Esophagus (tissue), 2 donors: ENCODE data around the gene SLC4A1. TPM values are rescaled to one million over a fixed set of nuclear protein-coding genes. Genes with fewer than 3 reads are reported as not detected.

Source experiments
- H3K27ac ChIP-seq, 2 donors: one replicate each; pipeline ENCODE4 v1.5.1; 2013; ENCODE audit warnings: low read depth in 2 of 2, mild to moderate bottlenecking in 2 of 2, inconsistent platforms in 1 of 2, low read length in 1 of 2, moderate library complexity in 1 of 2
- H3K27me3 ChIP-seq, 2 donors: one replicate each; pipeline ENCODE4 v1.6.1; 2013; ENCODE audit warnings: low read length in 2 of 2, control low read depth in 1 of 2, mild to moderate bottlenecking in 1 of 2; ENCODE audit not compliant: insufficient read depth in 2 of 2, control insufficient read depth in 1 of 2
- H3K36me3 ChIP-seq, 2 donors: one replicate each; pipeline ENCODE4 v1.6.1; 2013; ENCODE audit warnings: low read length in 1 of 2; ENCODE audit not compliant: control insufficient read depth in 2 of 2, insufficient read depth in 2 of 2
- H3K4me1 ChIP-seq, 2 donors: one replicate each; pipeline ENCODE4 v1.6.1; 2013; ENCODE audit warnings: low read length in 1 of 2; ENCODE audit not compliant: control insufficient read depth in 2 of 2, insufficient read depth in 2 of 2
- H3K4me3 ChIP-seq, 2 donors: one replicate each; pipeline ENCODE4 v1.5.1; 2013; ENCODE audit warnings: low read length in 2 of 2, mild to moderate bottlenecking in 2 of 2, low read depth in 1 of 2, moderate library complexity in 1 of 2
- H3K9me3 ChIP-seq, 2 donors: one replicate each; pipeline ENCODE4 v1.6.1; 2013; ENCODE audit warnings: mild to moderate bottlenecking in 2 of 2, low read depth in 1 of 2, low read length in 1 of 2, moderate library complexity in 1 of 2; ENCODE audit not compliant: control insufficient read depth in 2 of 2, insufficient read depth in 1 of 2
- WGBS, 2 donors: extraction: QIAGEN DNeasy Blood & Tissue Kit; methylation state at CpG; one replicate each; pipeline ENCODE4 v1.1.7; 2013; 5-methylcytosine and 5-hydroxymethylcytosine counted together
- polyA plus RNA-seq, 2 donors: library from polyadenylated mRNA; stranded (reverse); fragments of 200-250 nt; gene quantifications; one replicate each; pipeline ENCODE4 v1.2.3, GENCODE V29; 2013
- donor health status: healthy with polysubstance abuse.
- donor health status: Bipolar disorder and iron deficiency.

Gene SLC4A1
- polyA plus RNA-seq, 2 donors: not detected

DNA sequence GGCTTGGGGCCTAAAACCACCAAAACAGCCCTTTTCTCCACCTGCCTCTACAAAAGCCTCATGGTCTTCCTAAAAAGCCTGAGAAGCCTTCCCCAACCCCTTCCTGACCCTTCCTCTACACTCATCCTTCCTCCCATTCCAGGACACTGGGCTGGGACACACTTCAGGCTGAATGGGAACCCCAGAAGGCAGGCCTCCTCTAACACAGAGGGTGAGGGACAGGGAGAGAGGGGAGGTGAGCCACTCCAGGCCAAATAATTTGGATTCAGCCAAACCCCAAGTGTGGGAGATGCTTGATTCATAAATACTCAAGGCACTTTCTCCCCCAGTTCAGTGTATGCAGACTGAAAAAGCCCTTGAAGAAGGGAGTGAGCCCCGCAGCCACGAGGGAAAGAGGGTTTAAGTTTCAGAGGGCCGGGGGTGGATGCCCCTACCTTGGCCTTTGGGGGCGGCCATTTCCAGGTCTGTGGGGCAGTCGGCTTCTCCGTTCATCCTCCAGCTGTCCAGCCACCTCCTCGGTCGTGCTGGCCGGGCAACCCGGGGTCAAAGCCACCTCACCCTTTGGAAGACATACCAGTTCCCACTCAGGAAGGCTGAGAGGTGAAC, 50.1 kb downstream of the SLC4A1 start:
- Histone ChIP-seq H3K4me1 (peaks cover 4 to 15% of the 10 kb centered on the region in 2 donors), H3K36me3 (peaks cover 8 to 31% of the 10 kb centered on the region in 2 donors), H3K27ac (peak overlapping the region; percentile 90 to 100), H3K4me3 (peak overlapping the region; percentile 40 to 85), H3K9me3 (no peaks in the 10 kb centered on the region), H3K27me3 (no peaks in the 10 kb centered on the region)
- 6 to 7% methylated on average over 10 of the region's 10 CpGs for WGBS, 2 donors

DNA sequence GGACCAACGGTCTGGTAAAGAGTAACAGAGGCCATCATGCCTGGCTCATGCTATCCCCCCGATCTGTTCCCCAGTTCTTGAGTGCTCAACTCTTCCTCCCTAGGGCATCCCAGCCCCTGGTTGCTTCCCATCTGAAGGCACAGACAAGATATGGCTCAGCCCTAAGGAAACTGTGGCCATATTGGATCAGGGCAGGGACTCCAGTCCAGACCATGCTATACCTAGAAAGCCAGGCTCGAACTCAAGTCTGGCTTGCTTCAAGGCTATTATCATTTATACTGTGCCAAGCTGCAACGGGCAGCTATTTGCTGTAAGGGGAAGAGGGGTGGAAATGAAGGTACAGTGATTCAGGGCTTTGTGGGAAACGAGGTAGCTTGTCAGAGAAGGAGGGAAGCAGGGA, 51.2 kb downstream of the SLC4A1 start:
- H3K27ac ChIP-seq: no peak overlapping the region
- H3K36me3 ChIP-seq: peaks cover 8 to 36% of the 10 kb centered on the region in 2 donors
- no peaks in the 10 kb centered on the region for H3K9me3 ChIP-seq
- no peaks in the 10 kb centered on the region for H3K27me3 ChIP-seq
- H3K4me1 ChIP-seq: peaks cover 0 to 11% of the 10 kb centered on the region in 2 donors
- no peak overlapping the region for H3K4me3 ChIP-seq
- 58 to 66% methylated on average over 5 of the region's 5 CpGs for WGBS, 2 donors

DNA sequence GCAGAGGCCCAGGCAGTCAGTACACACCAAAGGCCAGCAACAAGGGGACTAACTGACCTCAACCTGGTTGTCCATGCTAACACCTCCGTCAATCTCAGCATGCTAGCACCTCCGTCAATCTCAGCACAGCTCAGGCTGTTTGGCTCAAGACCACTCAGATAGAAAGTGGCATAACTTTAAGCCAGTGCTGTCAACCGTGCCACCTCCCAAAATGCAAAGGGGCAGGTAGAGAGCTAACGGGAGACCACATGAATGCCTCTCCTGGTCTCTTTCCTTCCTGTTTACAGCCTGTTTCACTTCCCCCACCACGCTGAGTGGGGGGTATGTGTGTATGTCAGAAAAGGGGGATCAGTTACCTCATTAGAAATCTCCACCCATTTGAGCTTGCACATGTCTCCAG, 51.8 kb downstream of the SLC4A1 start:
- Histone ChIP-seq H3K36me3 (peaks cover 8 to 41% of the 10 kb centered on the region in 2 donors), H3K27ac (peak overlapping the region in 1 of 2 donors; percentile 16), H3K9me3 (no peaks in the 10 kb centered on the region), H3K4me1 (peaks cover 0 to 11% of the 10 kb centered on the region in 2 donors), H3K4me3 (no peak overlapping the region), H3K27me3 (no peaks in the 10 kb centered on the region)
- WGBS, 2 donors: 67 to 77% methylated on average over 5 of the region's 5 CpGs

DNA sequence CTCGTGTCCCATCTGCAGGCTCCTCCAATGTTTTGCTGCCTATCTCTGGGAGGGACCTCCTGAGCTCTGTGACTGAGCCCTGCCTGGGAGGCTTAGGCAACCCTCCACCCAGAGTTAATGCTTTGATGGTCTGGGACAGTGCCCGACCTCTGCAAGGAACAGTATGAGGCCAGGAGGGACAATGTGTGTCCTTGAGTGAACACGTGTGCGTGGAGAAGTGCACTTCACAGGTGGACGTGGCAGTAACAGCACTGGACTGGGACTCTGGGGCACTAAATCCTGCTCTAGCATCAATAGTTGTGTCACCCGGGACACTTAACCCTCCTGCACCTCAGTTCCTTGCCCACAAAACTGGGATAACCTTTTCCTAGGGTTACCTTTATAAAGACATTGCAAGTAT, 53.0 kb downstream of the SLC4A1 start:
- H3K27ac ChIP-seq: no peak overlapping the region
- H3K27me3 ChIP-seq: no peaks in the 10 kb centered on the region
- H3K36me3 ChIP-seq: peaks cover 12 to 49% of the 10 kb centered on the region in 2 donors
- 88 to 91% methylated on average over 6 of the region's 6 CpGs for WGBS, 2 donors
- no peak overlapping the region for H3K4me3 ChIP-seq
- H3K4me1 ChIP-seq: peaks cover 0 to 17% of the 10 kb centered on the region in 2 donors
- no peaks in the 10 kb centered on the region for H3K9me3 ChIP-seq

DNA sequence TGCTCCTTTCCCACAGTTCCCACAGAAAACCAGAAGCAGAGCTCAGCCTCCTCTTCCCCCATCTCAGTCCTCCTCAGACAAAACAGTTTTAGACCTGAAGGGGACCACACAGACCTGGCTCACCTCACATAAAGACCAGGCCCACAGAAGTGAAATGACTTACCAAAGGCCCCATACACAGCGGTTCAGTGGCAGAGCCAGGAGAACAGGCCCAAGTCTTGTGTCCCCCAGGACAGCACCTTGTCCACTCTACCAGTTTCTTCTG, 53.8 kb downstream of the SLC4A1 start:
- peaks cover 15 to 57% of the 10 kb centered on the region in 2 donors for H3K36me3 ChIP-seq
- no peak overlapping the region for H3K4me3 ChIP-seq

DNA sequence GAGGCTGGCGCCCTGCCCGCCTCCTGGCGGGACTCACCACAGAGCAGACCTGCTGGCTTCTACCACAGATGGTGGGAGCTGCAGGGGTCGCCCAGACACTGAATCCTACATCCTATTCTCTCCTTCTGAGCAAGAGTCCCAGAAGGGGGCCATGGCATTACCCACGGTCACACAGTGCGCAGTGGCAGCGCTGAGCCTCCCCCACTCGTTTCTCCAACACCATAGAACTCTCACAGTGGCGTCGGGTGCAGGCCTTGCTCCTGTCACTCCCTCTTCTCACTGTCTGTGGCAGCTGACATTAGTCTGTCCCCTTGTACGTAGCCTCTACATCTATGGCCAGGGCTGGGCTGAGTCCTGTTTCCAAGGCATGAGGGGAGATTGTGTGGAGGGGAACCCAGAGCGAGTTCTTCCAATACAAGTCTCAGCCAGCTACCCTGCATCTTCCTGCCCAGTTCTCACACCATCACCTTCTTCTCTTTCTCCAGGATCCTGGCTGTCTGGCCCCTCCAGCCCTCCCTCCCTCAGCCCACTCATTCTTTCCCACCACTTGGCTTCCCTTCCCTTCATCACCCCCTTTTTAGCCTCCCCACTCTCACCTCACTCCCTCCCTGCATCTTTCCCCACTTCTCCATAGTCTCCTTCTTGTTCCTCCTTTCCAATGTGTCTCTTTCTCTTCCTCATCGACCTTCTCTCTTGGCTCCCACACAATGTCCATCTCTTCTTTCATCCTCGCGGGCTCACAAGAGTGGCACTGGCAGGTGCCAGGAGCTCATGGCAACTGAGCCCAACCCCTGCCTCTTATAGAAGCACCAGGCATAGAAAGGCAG, 54.3 kb downstream of the SLC4A1 start:
- WGBS, 2 donors: 86 to 88% methylated on average over 15 of the region's 15 CpGs
- Histone ChIP-seq H3K4me3 (no peak overlapping the region), H3K27me3 (no peaks in the 10 kb centered on the region), H3K9me3 (no peaks in the 10 kb centered on the region), H3K36me3 (peaks cover 18 to 61% of the 10 kb centered on the region in 2 donors), H3K4me1 (peaks cover 0 to 17% of the 10 kb centered on the region in 2 donors), H3K27ac (no peak overlapping the region)

More for the DNA sequence above, 53.8 kb downstream of the SLC4A1 start:
- Histone ChIP-seq H3K4me1 (peaks cover 0 to 17% of the 10 kb centered on the region in 2 donors), H3K27ac (no peak overlapping the region), H3K27me3 (no peaks in the 10 kb centered on the region), H3K9me3 (no peaks in the 10 kb centered on the region)
- 98 to 100% methylated on average over 1 of the region's 1 CpG for WGBS, 2 donors

DNA sequence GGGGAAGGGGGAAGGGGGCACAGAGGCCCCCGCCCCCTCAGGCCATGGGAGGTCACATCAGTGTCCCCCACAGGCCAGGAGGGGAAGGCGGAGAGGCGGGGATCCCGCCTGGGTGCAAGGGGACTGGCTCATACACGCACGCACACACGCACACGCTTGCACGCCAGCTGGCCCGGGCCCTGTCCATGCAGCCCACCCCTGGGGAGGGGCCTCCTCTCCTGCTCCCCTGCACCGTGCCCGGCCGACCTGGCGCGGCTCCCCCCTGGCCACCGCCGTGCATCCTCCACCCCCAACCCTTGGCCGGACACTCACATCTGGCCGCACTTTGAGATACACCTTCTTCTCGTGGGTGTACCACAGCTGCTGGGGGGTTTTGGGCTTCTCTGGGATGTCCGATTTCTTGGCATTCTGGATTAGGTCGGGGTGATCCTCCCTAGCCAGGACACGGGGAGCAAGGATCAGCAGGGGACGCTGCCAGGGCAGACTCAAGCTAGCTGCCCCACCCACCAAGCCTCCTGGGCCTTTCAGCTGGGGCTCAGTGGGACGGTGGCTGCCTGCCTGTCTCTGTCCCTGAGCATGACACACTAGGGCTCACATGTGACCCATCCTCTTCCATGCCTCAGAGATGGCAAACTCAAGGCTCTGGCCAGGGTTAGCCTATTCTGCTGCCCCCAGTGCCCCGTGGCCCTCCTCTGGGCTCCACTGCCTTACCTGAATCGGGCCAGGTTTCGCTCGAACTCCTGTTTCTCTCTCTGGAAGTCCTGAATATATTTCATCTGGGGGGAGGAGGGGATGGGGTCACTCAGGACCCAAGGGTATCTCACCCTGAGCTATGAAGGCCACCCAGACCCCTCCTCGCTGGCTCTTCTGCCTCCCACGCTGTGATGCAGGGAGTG, 55.2 kb downstream of the SLC4A1 start:
- no peak overlapping the region for H3K27ac ChIP-seq
- H3K36me3 ChIP-seq: peaks cover 18 to 67% of the 10 kb centered on the region in 2 donors
- H3K27me3 ChIP-seq: no peaks in the 10 kb centered on the region
- H3K4me3 ChIP-seq: no peak overlapping the region
- H3K4me1 ChIP-seq: peaks cover 0 to 12% of the 10 kb centered on the region in 2 donors
- no peaks in the 10 kb centered on the region for H3K9me3 ChIP-seq
- WGBS, 2 donors: 68 to 69% methylated on average over 30 to 31 of the region's 31 CpGs

DNA sequence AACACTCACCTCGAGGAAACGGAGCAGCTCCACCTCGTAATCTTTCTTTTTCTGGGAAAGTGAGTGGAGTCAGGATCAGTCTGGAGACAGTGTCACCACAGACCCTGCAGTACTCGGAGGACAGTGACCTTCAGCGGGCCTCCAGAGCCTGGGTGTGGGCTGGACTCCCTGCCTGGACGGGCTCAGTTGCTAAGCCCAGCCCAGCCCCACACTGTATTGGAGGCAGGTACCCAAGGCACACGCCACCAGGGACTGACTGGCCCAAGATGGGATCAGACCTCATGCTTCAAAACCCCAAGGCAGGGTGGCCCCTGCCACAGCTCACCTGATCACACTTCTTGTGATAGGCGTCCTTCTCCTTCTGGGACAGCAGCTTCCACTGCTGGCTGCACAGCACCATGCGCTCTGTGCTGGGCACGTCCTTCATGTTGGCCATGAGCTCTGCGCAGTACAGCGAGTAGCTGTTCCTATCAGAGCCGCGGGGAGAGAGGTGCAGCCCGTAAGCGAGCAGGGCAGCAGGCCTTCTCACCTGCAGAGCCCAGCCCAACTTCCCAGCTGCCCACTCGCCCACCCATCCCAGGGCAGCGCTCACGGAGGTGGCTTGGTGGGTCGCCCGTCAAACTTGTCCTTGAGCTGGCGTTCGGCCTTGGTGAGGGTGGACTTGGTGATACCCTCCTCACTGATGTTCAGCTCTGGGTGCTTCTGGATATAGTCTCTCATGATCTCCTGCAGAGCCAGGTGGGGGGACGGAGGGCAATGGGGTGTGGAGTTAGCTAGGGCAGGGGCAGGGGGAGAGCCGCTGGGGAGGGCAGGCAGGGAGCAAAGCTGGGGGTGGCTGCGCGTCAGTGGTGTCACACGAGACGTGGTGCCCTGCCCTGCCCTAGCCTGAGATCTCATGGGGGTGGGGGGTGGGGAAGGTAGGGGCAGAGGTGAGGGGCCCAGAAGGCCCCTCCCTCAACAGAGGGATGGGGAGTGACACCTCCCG, 56.4 kb downstream of the SLC4A1 start:
- 88 to 89% methylated on average over 27 to 30 of the region's 30 CpGs for WGBS, 2 donors
- peaks cover 0 to 7% of the 10 kb centered on the region in 2 donors for H3K4me1 ChIP-seq
- no peaks in the 10 kb centered on the region for H3K9me3 ChIP-seq
- no peak overlapping the region for H3K4me3 ChIP-seq
- H3K36me3 ChIP-seq: peaks cover 18 to 71% of the 10 kb centered on the region in 2 donors
- H3K27me3 ChIP-seq: no peaks in the 10 kb centered on the region
- peak overlapping the region in 1 of 2 donors; percentile 9 for H3K27ac ChIP-seq
